OCI-LY3 (cell line): ENCODE results near the gene WDR86.

Source experiments
- H2AFZ ChIP-seq: fragments of 200-600, 300-600 bp; shearing (Covaris generic); 2 replicates; pipeline ENCODE4 v1.6.0; 2014; ENCODE audit warnings: antibody characterized with exemption, low read depth, low read length
- H3K27ac ChIP-seq: fragments of 200-600, 300-600 bp; sonication (generic); 2 replicates; pipeline ENCODE4 v1.5.1; 2014; ENCODE audit warnings: mild to moderate bottlenecking, low read length, moderate library complexity, mixed read lengths
- H3K27me3 ChIP-seq: fragments of 200-600, 300-600 bp; sonication (generic); 2 replicates; pipeline ENCODE4 v1.6.1; 2014; ENCODE audit warnings: low read depth, low read length, mixed read lengths
- H3K36me3 ChIP-seq: fragments of 200-600, 300-600 bp; sonication (generic); replicated peaks from 2 replicates; pipeline ENCODE3; 2014; ENCODE audit warnings: low read depth, low read length, mixed read lengths
- H3K4me1 ChIP-seq: fragments of 300-600, 200-600 bp; sonication (generic); 2 replicates; pipeline ENCODE4 v1.6.1; 2014; ENCODE audit warnings: low read length, mixed read lengths
- H3K4me2 ChIP-seq: fragments of 200-600, 300-600 bp; sonication (generic); 2 replicates; pipeline ENCODE4 v1.6.1; 2014; ENCODE audit warnings: low read length, mixed read lengths
- H3K4me3 ChIP-seq: fragments of 300-600, 200-600 bp; sonication (generic); 2 replicates; pipeline ENCODE4 v1.5.1; 2014; ENCODE audit warnings: antibody characterized with exemption, mild to moderate bottlenecking, low read length, moderate library complexity
- H3K79me2 ChIP-seq: fragments of 300-600, 200-600 bp; shearing (Covaris generic); 2 replicates; pipeline ENCODE4 v1.6.1; 2014; ENCODE audit warnings: mild to moderate bottlenecking, low read length, mixed read lengths
- H3K9ac ChIP-seq: fragments of 300-600, 200-600 bp; shearing (Covaris generic); 2 replicates; pipeline ENCODE4 v1.6.0; 2014; ENCODE audit warnings: mild to moderate bottlenecking, low read length, moderate library complexity
- H3K9me3 ChIP-seq: fragments of 200-600, 300-600 bp; shearing (Covaris generic); 2 replicates; pipeline ENCODE4 v1.6.1; 2014; ENCODE audit warnings: low read length, mixed read lengths; ENCODE audit not compliant: insufficient read depth
- H4K20me1 ChIP-seq: fragments of 200-600, 300-600 bp; sonication (generic); 2 replicates; pipeline ENCODE4 v1.6.1; 2016; ENCODE audit warnings: low read length, mixed read lengths; ENCODE audit not compliant: insufficient read depth
- EZH2phosphoT487 ChIP-seq: fragments of 200-600 bp; shearing (Covaris generic); IDR thresholded peaks from 2 replicates; pipeline ENCODE4 v1.6.1; 2018; ENCODE audit warnings: antibody characterized with exemption, mixed run types, low read depth
- TF ChIP-seq, protein P1 (sequence below): fragments of 200-600, 300-600 bp; sonication (generic); IDR thresholded peaks from 2 replicates; pipeline ENCODE4 v1.5.1; 2014; ENCODE audit warnings: antibody characterized with exemption, low read length, low read depth

WDR86 gene

GRCh38 chr7:151343516-151343915 lies 66.3 kb downstream of the WDR86 start:
- H3K27ac ChIP-seq = no peak overlapping the region
- H3K4me2 ChIP-seq = peak overlapping the region; percentile 63; the same call in 1 of the 2 replicates
- H3K4me3 ChIP-seq = no peak overlapping the region
- peaks cover 28% of the 10 kb centered on the region for H3K36me3 ChIP-seq
- no peak for TF ChIP-seq EZH2phosphoT487
- TF ChIP-seq, protein P1, sequence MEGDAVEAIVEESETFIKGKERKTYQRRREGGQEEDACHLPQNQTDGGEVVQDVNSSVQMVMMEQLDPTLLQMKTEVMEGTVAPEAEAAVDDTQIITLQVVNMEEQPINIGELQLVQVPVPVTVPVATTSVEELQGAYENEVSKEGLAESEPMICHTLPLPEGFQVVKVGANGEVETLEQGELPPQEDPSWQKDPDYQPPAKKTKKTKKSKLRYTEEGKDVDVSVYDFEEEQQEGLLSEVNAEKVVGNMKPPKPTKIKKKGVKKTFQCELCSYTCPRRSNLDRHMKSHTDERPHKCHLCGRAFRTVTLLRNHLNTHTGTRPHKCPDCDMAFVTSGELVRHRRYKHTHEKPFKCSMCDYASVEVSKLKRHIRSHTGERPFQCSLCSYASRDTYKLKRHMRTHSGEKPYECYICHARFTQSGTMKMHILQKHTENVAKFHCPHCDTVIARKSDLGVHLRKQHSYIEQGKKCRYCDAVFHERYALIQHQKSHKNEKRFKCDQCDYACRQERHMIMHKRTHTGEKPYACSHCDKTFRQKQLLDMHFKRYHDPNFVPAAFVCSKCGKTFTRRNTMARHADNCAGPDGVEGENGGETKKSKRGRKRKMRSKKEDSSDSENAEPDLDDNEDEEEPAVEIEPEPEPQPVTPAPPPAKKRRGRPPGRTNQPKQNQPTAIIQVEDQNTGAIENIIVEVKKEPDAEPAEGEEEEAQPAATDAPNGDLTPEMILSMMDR = no peak
- H3K79me2 ChIP-seq = peaks cover 8% of the 10 kb centered on the region
- peaks cover 5% of the 10 kb centered on the region; the same call in 1 of the 2 replicates for H4K20me1 ChIP-seq
- H2AFZ ChIP-seq = no peak overlapping the region
- H3K4me1 ChIP-seq = peaks cover 35% of the 10 kb centered on the region
- H3K9me3 ChIP-seq = no peaks in the 10 kb centered on the region
- H3K9ac ChIP-seq = no peak overlapping the region
- H3K27me3 ChIP-seq = no peaks in the 10 kb centered on the region

DNA sequence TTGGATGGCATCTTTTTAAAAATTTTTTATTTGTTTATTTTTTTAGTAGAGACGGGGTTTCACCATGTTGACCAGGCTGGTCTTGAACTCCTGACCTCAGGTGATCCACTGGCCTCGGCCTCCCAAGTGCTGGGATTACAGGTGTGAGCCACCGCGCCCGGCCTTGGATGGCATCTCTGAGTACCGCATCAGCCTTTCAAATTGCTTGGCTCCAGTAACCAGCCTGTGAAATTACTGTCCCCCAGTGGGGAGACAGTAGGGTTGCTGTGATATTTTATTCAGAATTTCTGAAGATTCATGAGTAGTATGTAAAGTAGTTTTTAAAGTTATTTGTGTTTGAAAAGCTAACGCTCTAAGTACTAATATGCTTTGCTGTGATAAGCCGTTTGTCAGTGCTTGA lies 67.0 kb downstream of the WDR86 start:
- peak overlapping the region; percentile 86 for H3K4me3 ChIP-seq
- no peaks in the 10 kb centered on the region for H3K9me3 ChIP-seq
- H3K9ac ChIP-seq = peak overlapping the region; percentile 34

DNA sequence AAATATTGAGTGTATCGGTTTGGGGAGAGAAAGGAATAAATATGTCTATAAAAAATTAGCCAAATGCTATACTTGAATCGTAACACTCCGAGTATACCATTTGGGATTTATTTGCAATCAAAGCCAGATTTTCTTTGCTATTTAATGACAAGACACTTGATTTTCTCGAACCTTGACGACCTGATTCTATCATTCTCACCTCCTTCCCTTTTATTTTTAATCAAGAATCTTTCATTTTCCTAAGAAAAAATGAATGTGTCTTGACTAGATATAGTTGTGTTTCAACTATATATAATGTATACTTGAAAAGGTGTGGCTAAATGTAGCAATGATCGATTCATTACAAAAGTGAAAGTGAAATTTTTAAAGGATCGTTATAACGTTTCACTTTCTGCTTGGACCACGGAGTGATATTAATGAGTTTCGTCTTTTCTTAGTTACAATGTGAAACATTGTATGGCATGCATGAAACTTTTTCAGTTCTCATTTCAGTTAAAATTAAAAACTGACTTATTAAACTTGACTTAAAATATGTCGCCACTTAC lies 67.7 kb downstream of the WDR86 start:
- Histone ChIP-seq H3K79me2 (peaks cover 8% of the 10 kb centered on the region), H3K4me1 (peaks cover 35% of the 10 kb centered on the region), H3K36me3 (peaks cover 22% of the 10 kb centered on the region), H3K4me2 (peak overlapping the region; percentile 63), H3K27me3 (no peaks in the 10 kb centered on the region), H3K9me3 (no peaks in the 10 kb centered on the region), H3K4me3 (peak overlapping the region; percentile 86), H4K20me1 (peaks cover 5% of the 10 kb centered on the region; the same call in 1 of the 2 replicates), H3K9ac (peak overlapping the region; percentile 70), H3K27ac (peak overlapping the region; percentile 75), H2AFZ (0 out of 2 replicates have a peak overlapping the region, but pooled peaks have one; percentile 32)
- TF ChIP-seq, protein P1 = no peak
- TF ChIP-seq EZH2phosphoT487 = no peak

More for the DNA sequence above, 67.0 kb downstream of the WDR86 start:
- H3K27ac ChIP-seq = peak overlapping the region; percentile 70
- peaks cover 35% of the 10 kb centered on the region for H3K4me1 ChIP-seq
- H3K27me3 ChIP-seq = no peaks in the 10 kb centered on the region
- H2AFZ ChIP-seq = no peak overlapping the region
- peaks cover 8% of the 10 kb centered on the region for H3K79me2 ChIP-seq
- peaks cover 5% of the 10 kb centered on the region; the same call in 1 of the 2 replicates for H4K20me1 ChIP-seq
- TF ChIP-seq EZH2phosphoT487 = no peak
- TF ChIP-seq, protein P1 = no peak
- H3K36me3 ChIP-seq = peaks cover 24% of the 10 kb centered on the region
- H3K4me2 ChIP-seq = peak overlapping the region; percentile 63

DNA sequence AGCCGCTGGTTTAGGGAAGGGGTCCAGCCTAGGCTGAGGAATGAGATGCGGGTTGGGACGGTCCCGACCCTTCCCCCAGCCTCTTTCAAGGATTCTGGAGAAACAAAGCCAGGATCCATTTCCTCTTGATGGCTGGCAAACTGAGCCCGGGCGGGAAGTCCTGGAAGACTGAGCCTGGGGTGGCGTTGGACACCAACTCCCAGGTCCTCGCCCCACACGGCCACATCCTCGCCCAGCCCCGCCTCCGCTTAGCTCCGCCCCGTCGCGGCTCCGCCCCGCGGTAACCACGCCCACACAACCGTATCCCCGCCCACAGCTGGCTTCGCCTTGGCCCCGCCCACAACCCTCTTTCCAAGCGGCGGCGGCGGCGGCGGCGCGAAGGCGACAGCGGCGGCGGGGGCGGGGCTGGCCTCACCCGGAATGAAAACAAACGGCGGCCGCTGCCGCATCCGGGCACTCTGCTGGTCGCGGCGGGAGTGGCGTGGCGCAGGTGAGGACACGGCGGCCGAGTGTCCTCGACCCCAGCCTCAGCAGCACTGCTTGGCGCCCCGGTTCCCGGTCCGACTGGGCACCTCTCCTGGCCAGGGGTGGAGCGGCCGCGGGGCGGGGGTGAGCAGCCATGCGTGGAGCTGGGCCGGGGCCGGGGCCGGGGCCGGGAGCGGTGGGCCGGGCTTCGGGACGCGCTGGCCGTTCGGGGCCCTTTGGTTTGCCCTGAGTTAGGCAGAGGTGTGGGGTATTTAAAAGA lies 68.3 kb downstream of the WDR86 start, which contains the start of gene NUB1:
Gene NUB1 (plus strand): TSS at position 456 of the 745 bp plus-strand sequence. CDS start 3,538 bp downstream, outside the sequence.
- Histone ChIP-seq H3K9me3 (no peaks in the 10 kb centered on the region), H4K20me1 (peaks cover 5% of the 10 kb centered on the region; the same call in 1 of the 2 replicates), H3K4me1 (peaks cover 35% of the 10 kb centered on the region), H3K4me2 (peak within 1 kb of the TSS; percentile 75), H3K79me2 (peaks cover 8% of the 10 kb centered on the region), H3K4me3 (peak within 1 kb of the TSS; percentile 86), H3K9ac (peak within 1 kb of the TSS; percentile 70), H3K36me3 (peaks cover 19% of the 10 kb centered on the region), H2AFZ (peak within 1 kb of the TSS; percentile 32; the same call in 1 of the 2 replicates), H3K27me3 (no peaks in the 10 kb centered on the region), H3K27ac (peak within 1 kb of the TSS; percentile 79)
- TF ChIP-seq, protein P1 = no peak
- TF ChIP-seq EZH2phosphoT487 = no peak
